Prostate gland (tissue), 2 donors: ENCODE results near the gene ZNRF2.

ENCODE experiments used
- POLR2A ChIP-seq: fragments of 450-650 bp; IDR thresholded peaks from one replicate; pipeline ENCODE4 v1.6.1; 2016; ENCODE audit warnings: antibody characterized with exemption, mild to moderate bottlenecking
- TF ChIP-seq, protein P1 (sequence below), 4 experiments: fragments of 200-600 bp in 2 of 4; fragments of 450-650 bp in 2 of 4; sonication (generic) in 2 of 4; IDR thresholded peaks; 1 replicate in 3 of 4; 2 replicates in 1 of 4; pipeline ENCODE4 v1.5.1; 2016 to 2019; ENCODE audit warnings: antibody characterized with exemption in 4 of 4, mild to moderate bottlenecking in 2 of 4, moderate library complexity in 2 of 4

GRCh38 chr7:30238721-30239441, 45.5 kb upstream of the ZNRF2 start:
- TF ChIP-seq, protein P1, sequence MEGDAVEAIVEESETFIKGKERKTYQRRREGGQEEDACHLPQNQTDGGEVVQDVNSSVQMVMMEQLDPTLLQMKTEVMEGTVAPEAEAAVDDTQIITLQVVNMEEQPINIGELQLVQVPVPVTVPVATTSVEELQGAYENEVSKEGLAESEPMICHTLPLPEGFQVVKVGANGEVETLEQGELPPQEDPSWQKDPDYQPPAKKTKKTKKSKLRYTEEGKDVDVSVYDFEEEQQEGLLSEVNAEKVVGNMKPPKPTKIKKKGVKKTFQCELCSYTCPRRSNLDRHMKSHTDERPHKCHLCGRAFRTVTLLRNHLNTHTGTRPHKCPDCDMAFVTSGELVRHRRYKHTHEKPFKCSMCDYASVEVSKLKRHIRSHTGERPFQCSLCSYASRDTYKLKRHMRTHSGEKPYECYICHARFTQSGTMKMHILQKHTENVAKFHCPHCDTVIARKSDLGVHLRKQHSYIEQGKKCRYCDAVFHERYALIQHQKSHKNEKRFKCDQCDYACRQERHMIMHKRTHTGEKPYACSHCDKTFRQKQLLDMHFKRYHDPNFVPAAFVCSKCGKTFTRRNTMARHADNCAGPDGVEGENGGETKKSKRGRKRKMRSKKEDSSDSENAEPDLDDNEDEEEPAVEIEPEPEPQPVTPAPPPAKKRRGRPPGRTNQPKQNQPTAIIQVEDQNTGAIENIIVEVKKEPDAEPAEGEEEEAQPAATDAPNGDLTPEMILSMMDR (IDR thresholded peaks at IDR 0.05), result no peak
- no peak for TF ChIP-seq POLR2A
